Hematopoietic multipotent progenitor cell treated with erythropoietin and hydrocortisone succinate and interleukin-3 and kit ligand, for 6 days (in vitro differentiated cells): ENCODE results near the gene PSMB2.
A peak's percentile ranks its signal among the peaks of the same experiment; 100 is the strongest.

Experiments
- DNase-seq: peaks from one replicate; pipeline ENCODE4 v3.0.0-alpha.2; 2015

PSMB2 gene

GRCh38 chr1:35570589-35571137 lies 70.7 kb downstream of the PSMB2 start:
- DNase-seq: no peak

- DNase-seq: no peak
Measured at GRCh38 chr1:35569936-35570335, 71.4 kb downstream of the PSMB2 start.

- peak; percentile 86 for DNase-seq
Measured at GRCh38 chr1:35568975-35569395, 72.3 kb downstream of the PSMB2 start.

- no peak for DNase-seq
Measured at GRCh38 chr1:35567947-35568558, 73.3 kb downstream of the PSMB2 start.

- DNase-seq: no peak
Measured at GRCh38 chr1:35565742-35566133, 75.6 kb downstream of the PSMB2 start.

- DNase-seq: no peak
Measured at GRCh38 chr1:35564884-35565741, 76.2 kb downstream of the PSMB2 start.

- peak; percentile 93 for DNase-seq
Measured at GRCh38 chr1:35564037-35564883, 77.1 kb downstream of the PSMB2 start.

- no peak for DNase-seq
Measured at GRCh38 chr1:35563166-35563565, 78.2 kb downstream of the PSMB2 start.

GRCh38 chr1:35561972-35562680 lies 79.2 kb downstream of the PSMB2 start:
- DNase-seq: no peak

GRCh38 chr1:35561297-35561971 lies 79.9 kb downstream of the PSMB2 start:
- no peak for DNase-seq

- no peak for DNase-seq
Measured at GRCh38 chr1:35560256-35561225, 80.8 kb downstream of the PSMB2 start.

GRCh38 chr1:35559317-35559944 lies 81.9 kb downstream of the PSMB2 start:
- no peak for DNase-seq

- peak; percentile 42 for DNase-seq
Measured at GRCh38 chr1:35558374-35559316, 82.7 kb downstream of the PSMB2 start.

GRCh38 chr1:35557611-35558373 lies 83.5 kb downstream of the PSMB2 start, which contains the start of gene NCDN:
Gene NCDN, plus strand, starts transcription at chr1:35557799. Its CDS starts 392 bp downstream, at chr1:35558191.
- DNase-seq: peak; percentile 98

GRCh38 chr1:35557118-35557610 lies 84.2 kb downstream of the PSMB2 start, which contains the start of gene KIAA0319L:
Gene KIAA0319L, minus strand, starts transcription at chr1:35557403. Its CDS starts 2,912 bp downstream, at chr1:35554491.
- peak; percentile 89 for DNase-seq

GRCh38 chr1:35556484-35557117 lies 84.7 kb downstream of the PSMB2 start:
- DNase-seq: peak; percentile 66
